Activated naive CD4-positive, alpha-beta T cell treated with Interleukin-2 at 50 U/mL for 16 hours (primary cell): ENCODE measurements around the gene MTERF2.
A peak's percentile ranks its signal among the peaks of the same experiment; 100 is the strongest.
"Not testable (repeated sequence)": the region's sequence is repeated elsewhere in the genome, so short reads cannot be mapped to it uniquely, and the experiment has no call there.

Source experiments
- DNase-seq: peaks from one replicate; pipeline ENCODE4 v3.0.0-alpha.2; 2020

MTERF2 gene

GRCh38 chr12:106986625-106987389 is at the start of gene MTERF2:
Gene MTERF2, minus strand, starts transcription at chr12:106987146. Its CDS starts 8,432 bp downstream, at chr12:106978714.
- peak; percentile 81 for DNase-seq

- no peak for DNase-seq
Measured at GRCh38 chr12:107035733-107036132, 48.8 kb upstream of the MTERF2 start.

GRCh38 chr12:107033758-107034739 is 47.1 kb upstream of the MTERF2 start:
- DNase-seq: no peak

GRCh38 chr12:107032266-107032665 is 45.3 kb upstream of the MTERF2 start:
- DNase-seq: no peak

GRCh38 chr12:107031061-107031460 is 44.1 kb upstream of the MTERF2 start:
- no peak for DNase-seq

GRCh38 chr12:107029081-107029480 is 42.1 kb upstream of the MTERF2 start:
- no peak for DNase-seq

- no peak for DNase-seq
Measured at GRCh38 chr12:107027636-107028053, 40.7 kb upstream of the MTERF2 start.

GRCh38 chr12:107026806-107027635 is 40.1 kb upstream of the MTERF2 start:
- DNase-seq: no peak

- not testable (repeated sequence) for DNase-seq
Measured at GRCh38 chr12:107026356-107026755, 39.4 kb upstream of the MTERF2 start.

GRCh38 chr12:107025671-107026070 is 38.7 kb upstream of the MTERF2 start:
- DNase-seq: no peak

GRCh38 chr12:107019546-107019945 is 32.6 kb upstream of the MTERF2 start:
- DNase-seq: no peak

- no peak for DNase-seq
Measured at GRCh38 chr12:107017042-107017441, 30.1 kb upstream of the MTERF2 start.

GRCh38 chr12:107014055-107014454 is 27.1 kb upstream of the MTERF2 start:
- no peak for DNase-seq

GRCh38 chr12:107012736-107013425 is 25.9 kb upstream of the MTERF2 start:
- no peak for DNase-seq

GRCh38 chr12:107011519-107011918 is 24.6 kb upstream of the MTERF2 start:
- no peak for DNase-seq

GRCh38 chr12:107007411-107007810 is 20.5 kb upstream of the MTERF2 start:
- DNase-seq: no peak

- DNase-seq: not testable (repeated sequence)
Measured at GRCh38 chr12:107002665-107003064, 15.7 kb upstream of the MTERF2 start.

GRCh38 chr12:106999446-106999845 is 12.5 kb upstream of the MTERF2 start:
- DNase-seq: no peak

GRCh38 chr12:106997916-106998315 is 11.0 kb upstream of the MTERF2 start:
- no peak for DNase-seq

- not testable (repeated sequence) for DNase-seq
Measured at GRCh38 chr12:106996102-106996501, 9.2 kb upstream of the MTERF2 start.

- no peak for DNase-seq
Measured at GRCh38 chr12:106994579-106995220, 7.8 kb upstream of the MTERF2 start.

GRCh38 chr12:106987846-106988245 is 900 bp upstream of the MTERF2 start:
- DNase-seq: no peak
